CD4-positive, alpha-beta T cell treated with Interleukin-15 for 4 hours (primary cell): ENCODE data around the gene SLC38A3.
"Not testable (repeated sequence)": the region's sequence is repeated elsewhere in the genome, so short reads cannot be mapped to it uniquely, and the experiment has no call there.

Source experiments
- DNase-seq: peaks from one replicate; pipeline ENCODE4 v3.0.0-alpha.2; 2020; ENCODE audit warnings: low spot score

The SLC38A3 gene

DNA sequence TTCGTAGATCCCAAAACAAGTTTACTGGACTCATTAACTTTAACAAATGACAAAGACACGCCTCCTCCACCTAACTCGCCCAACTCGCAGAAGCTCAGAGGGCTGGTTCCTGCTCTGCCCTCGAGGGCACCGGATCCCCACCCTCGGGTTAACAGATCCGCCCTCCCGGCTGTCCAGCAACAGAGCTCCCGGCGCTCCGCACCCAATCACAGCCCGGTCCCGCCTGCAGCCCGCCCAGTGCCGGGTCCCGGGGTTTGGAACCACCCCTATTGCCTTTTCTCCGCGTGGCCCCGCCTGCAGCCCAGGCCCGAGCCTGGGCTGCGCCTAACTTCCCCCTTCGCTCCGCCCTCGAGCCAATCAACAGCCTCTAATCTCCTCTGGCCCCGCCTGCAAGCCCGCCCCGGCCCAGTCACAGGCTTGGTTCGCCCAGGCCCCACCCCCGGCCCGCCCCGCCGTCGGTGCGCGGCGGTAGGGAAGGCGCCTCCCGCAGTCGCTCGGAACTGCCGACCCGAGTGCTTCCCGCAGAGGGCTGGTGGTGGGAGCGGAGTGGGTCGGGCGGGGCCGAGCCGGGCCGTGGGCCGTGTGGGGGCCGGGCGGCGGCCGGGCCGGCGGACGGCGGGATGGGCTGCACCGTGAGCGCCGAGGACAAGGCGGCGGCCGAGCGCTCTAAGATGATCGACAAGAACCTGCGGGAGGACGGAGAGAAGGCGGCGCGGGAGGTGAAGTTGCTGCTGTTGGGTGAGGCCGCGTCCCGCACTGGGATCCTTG is 30.8 kb downstream of the SLC38A3 start, which contains the start of gene GNAI2:
Gene GNAI2, plus strand, starts transcription at position 489 of the 768 bp plus-strand sequence. Its CDS starts 132 bp downstream, at position 621.
- DNase-seq = peak; percentile 99

DNA sequence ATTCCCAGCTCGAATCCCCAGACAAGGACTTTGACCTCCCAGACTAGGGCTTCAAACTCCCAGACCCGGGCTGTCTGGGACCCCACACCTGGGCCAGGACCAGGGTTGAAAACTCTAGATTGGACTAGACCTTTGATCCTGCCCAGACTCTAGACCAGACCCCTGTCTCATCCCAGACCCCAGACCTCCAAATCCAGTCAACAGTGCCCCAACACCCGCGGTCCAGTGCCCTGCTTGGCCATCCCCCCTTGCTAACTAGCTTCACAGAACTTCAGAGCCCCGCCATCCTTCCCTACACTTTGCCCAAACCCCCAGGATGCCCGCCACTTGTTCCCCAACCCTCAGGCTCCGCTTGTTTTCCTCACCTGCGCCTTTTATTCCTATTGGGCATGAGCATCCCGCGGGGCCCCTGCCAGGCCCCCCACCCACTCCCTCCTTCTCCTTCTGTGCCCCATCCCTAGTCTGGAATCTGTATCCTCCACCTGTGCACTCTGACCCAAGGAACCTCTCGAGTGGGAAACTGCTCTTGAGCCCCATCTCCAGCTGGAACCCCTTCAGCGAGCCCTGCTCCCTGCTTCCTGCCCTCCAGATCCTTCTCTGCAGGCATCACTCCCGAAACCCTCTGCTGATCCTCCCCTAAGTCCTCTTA is 31.5 kb downstream of the SLC38A3 start:
- no peak for DNase-seq

DNA sequence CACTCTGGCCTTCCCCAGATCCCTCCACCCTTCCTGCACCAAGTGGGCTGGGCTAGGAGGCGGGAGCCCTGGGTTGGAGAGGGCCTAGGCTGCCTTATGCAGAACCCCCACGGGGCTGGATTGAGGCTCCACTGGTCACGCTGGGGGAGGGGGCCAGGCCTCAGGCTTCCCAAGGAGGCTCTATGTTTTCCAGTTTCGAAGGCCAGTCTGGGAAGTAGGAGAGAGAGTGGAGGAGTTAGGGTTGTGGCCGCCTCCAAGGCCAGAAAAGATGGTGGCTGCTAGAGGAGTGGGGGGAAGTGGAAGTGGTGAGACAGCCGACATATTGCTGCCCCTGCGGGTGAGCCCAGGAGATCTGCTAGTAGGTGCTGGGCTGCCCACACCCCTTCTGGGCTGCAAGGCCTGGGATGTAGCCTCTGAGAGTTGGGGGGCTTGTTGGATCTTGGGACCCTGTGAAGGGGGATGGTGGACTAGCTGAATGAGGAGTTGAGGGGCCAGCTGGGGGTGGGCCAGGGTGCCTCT is 32.1 kb downstream of the SLC38A3 start:
- DNase-seq = no peak

DNA sequence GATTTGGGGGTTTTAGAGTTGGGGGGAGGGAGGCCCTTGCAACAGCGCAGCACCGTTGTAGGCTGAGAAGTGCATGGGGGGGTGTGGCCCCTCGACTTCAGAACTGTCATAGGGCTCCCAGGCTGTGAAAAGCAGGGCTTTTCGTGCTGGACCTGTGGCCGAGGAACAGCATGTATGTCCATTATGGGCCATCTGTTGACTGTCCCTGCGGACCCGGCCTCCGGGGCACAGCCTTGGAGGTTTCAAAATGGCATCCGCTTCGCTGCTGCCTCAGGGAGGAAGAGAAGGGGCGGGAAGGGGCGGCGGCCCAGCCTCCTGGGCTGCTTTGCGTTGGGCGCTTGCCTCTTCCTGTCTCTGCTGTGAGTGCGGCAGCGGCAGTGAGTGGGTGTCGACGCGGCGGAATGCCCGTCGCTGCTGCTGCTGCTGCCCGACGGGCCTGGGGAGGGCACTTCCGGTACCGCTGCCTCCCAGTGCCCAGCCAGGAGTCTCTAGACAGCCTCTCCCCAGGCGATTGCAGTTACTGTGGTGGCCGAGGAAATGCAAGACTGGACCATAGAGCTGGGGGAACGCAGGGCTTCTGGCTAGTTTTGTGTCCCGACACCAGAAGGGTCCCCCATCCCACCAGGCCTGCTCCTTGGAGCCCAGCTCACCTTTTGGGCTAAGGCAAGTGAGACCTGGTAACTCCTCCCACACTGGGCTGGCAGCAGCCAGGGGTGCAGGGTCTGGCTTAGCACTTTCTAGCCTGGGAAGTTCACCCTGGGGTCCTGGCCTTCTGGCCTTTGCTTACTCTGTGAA is 32.9 kb downstream of the SLC38A3 start:
- peak; percentile 84 for DNase-seq

DNA sequence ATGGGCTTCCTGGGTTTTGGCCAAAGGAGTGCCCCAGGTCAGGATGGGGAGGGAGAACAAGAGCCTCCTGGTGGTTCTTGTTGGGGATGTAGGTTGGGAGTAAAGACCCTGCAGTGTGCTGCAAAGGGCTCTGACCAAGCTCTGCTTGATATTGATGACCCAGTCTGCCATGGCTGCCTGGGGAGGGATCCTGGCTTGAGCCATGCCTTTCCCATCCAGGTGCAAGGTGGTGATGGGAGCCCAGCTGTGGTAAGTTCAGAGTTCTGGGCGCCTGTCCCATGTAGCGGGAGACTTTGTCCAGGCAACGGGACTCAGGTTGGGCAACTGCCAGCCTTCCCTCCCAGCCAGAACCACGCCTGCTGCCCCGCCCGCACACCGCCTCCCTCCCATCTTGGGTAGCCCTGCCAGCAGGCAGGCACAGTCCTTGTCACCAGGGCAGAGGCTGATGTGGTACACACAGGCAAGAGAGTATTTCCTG is 33.5 kb downstream of the SLC38A3 start:
- peak; percentile 31 for DNase-seq

DNA sequence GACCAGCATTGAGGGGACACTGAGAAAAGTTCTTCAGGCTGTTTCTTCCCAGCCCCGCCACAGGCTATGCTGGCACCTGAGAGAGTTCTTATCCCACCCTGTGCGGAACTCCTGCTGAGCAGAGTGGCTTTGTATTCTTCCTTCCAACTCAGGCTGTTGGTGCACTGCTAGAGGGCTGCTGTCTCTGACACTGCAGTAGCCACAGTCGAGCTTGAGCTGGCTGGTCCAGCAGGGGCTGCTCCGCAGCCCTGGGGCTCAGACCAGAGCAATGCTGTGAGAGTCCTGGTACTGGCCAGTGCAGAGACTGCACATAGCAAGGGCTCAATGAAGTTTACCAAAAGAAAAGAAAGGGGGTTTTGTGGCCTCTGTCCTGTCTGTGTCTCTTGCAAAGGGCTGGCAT is 34.6 kb downstream of the SLC38A3 start:
- DNase-seq = no peak

DNA sequence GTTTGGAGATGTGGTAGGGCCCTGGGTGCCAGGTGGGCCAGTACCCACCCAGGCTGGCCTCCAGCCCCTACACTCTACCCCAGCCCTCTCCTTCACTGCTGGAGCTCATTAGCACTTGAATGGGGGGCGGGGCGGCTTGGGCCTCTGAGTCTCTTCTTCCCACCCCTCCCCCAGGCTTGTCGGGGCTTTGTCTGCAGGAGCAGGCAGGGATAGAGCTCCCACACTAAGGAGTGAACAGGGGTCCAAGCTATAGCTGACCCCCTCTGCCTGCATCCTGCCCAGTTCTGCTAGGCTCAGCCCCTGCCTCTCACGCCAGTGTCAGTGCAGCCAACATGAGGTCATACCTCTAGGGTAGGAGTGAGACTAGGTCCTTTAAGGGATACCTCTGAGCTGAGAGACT is 36.1 kb downstream of the SLC38A3 start:
- no peak for DNase-seq

DNA sequence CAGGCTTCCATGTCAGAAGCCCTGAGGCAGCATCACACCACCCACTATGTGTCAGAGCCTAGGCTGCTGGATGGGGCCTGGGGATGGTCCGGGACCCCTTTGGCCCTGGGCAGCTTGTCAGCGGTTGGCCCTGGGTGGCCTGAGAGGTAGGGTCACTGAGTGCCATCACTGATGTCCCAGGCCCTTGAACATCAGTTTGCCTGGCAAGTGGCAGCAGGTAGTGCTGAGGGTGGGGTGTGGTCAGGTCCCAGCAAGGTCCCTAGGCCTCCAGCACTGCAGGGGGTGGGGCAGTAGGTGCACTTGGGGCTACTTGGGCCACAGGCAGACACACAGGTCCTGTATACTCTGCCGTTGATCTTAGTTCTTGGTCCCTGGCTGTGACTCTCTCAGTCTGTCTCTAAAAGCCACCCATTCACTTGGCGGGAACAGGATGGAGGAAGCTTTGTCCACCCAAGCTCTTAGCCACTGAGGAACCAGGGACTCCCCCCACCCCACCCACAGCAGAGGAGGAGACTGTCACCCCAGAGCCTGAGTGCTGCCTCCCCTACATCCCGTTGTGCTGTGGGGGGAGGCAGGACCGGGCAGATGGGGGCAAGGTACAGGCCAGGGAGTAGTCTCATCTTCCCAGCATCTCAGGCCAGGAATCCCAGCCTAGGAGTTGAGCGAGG is 36.8 kb downstream of the SLC38A3 start:
- DNase-seq = no peak

DNA sequence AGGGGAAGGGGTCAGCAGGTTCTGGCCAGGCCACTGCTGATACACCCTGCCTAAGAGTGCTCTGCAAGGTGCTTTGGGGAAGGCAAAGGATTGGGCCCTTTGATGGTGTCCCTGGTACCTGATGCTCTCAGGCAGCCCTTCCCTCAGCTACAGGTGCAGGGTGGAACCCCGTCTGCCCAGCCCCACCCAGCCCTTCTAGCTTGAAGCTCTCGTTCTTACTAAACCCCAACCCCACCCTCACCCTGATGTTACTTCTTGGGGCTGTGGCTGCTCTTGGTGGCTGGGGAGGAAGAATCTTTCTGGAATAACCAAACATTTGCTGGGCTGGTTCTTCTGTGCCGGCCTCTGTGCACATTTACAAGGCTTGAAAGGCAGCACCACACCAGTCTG is 37.3 kb downstream of the SLC38A3 start:
- peak; percentile 32 for DNase-seq

DNA sequence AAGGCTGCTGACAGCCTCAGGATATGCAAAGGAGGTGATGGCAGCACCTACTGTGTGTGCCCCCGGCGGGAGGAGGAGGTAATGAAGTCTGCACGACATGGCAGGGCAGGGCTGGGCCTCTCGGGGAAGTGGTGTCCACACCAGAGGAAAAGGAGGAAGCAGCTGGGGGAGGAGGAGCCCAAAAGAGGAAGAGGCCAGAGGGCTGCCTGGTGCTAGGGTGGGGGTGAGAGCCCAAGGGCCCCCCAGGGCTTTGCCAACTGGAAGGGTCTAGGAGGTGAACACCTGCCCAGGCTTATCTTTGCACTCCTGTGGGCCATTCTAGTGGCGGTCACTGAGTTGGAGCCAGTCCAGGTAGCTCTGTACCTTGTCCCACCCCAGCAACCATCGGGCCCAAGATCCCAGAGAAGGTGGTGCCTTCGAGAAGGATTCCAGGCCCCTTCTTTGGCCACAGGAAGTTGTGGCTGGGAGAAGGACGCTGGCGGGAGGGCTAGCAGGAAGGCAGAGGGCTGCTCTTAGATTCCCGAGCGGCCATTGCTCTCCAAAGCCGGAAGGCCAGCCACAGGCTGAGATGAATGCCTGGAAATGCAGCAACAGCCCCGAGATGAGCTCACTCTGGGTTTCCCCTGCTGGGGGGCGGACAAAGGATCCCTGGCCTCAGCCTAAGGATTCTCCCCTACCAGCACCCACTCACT is 37.9 kb downstream of the SLC38A3 start:
- peak; percentile 34 for DNase-seq

DNA sequence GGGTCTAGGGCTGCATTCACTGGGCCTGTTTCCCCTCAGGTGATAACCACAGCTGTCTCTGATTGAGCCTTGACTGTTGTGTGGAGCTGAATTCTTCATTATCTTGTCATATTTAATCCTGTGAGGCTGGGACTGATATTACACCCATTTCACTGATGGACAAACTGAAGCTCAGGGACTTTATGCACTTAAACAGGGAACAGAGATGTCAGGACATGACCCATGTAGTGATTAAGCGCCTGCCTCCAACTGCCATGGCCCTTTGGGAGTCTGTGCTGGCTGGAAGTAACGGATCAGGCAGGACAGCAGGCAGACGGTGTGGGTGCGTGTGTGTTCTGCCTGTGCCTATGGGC is 38.4 kb downstream of the SLC38A3 start:
- no peak for DNase-seq

DNA sequence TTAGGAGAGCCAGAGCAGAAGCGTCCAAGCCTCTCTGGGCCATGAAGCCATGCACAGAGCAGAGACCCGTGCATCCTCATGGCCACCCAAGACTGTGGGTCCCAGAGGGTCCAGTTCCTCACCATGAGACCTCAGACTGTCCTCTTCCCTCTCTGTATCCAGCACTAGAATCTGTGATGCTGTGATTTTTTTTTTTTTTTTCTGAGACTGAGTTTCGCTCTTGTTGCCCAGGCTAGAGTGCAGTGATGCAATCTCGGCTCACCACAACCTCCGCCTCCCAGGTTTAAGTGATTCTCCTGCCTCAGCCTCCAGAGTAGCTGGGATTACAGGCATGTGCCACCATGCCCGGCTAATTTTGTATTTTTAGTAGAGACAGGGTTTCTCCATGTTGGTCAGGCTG is 39.7 kb downstream of the SLC38A3 start:
- not testable (repeated sequence) for DNase-seq

DNA sequence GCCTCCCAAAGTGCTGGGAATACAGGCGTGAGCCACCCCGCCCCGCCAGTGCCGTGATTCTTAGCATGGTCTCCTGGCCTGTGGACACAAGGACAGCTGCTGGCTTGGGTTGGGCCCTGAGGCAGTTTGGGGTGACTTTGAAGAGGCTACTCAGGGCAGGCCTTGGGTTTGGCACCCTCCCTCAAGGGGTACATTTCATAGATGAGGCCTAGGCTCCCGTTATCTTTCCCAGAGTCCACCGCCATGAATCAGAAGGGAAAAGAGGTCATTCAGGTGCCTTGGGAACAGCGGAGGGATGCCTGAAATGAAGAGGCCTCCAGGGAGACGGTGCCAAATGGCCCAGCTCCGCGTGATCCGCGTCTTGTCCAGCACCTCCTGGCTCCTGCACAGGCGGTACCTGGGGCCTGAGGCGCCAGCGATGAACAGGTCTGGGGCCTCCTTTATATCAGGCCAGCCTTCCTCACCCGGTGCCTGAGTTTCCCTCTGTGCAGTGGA is 40.2 kb downstream of the SLC38A3 start:
- no peak for DNase-seq

DNA sequence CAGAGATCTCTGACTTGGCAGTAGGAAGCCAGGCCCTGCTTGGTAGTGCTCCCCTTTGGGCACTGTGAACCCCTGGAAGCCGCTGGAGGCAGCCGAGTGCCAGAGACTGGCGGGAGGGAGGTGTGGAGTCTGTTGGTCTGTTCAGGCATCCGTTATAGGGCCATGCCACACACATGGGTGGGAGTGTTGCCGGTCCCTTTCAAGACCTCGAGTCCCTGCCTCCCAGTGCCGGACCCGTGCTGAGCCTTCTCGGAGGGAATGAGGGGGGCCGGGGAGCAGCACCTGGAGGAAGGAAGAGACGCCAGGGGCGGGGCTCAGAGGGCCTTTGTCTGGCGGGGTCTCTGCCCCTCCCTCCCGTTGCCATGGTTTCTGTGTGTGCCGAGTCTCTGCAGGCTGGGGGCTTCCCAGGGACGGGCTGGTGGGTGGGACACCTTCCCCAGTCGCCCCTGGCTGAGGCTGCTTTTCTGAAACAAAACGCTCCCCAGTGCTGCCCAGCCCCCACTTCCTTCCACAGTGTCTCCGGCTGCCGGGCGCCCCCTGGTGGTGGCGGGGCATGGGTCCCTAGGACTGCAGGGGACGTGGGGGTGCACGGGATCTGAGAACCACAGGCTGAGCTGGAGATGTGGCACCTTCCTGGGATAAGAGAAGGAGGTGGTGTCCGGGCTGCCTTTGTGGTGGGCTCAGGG is 40.9 kb downstream of the SLC38A3 start:
- peak; percentile 94 for DNase-seq

DNA sequence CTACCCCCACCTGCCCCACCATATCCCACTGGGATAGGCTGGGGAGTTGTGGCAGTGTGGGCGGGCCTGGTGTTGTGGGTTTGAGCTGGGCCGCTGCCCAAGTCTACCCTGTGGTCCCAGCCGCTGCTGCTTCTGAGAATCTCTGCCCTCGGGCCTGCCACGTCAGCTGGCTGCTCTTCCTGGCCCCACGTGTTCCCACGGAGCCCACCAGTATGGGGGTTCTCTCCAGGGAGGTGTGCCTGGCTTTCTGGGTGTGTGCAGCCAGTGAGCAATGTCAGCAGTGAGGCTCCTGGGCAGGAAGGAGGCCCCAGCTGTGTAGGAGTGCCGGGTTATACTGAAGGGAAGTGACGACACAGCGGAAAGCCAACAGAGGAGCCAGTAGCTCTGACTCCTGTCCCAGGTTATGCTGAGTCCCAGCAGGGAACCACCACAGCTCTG is 41.5 kb downstream of the SLC38A3 start:
- DNase-seq = peak; percentile 91

DNA sequence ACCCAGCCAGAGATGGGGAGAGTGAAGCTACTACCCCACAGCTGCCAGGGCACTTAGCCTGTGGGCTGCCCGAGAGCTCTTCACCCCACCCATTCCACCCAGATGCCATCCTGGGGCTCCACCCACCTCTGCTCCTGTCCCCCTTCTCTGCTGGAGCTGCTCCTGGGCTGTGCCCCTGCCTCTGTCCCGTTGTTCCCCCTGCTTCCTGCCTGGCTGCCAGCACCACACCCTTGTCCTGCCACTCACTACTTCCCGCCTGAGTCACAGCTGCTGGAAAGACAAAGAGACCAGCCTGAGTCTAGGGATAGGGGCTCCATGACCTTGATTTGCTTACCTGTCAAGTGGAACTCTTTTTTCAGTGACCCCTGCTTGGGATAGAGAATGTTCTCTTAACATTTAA is 43.3 kb downstream of the SLC38A3 start:
- DNase-seq = no peak

DNA sequence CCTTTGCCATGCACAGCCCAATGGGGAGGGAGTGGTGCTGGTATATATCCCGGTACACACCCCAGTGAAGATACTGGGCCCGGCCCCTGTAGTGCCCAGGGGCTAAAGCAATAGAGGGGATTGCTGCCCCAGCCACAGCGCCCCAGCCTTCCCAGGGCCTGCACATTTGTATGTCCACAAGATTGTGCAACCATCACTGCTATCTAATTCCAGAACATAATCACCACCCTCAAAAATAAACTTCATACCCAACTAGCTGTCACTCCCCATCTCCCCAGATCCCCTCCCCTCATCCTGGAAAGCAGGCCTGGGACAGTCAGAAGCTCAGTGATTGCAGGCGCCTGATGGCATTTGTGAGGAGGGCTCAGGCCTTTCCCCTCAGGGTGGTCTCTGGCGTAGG is 44.4 kb downstream of the SLC38A3 start:
- no peak for DNase-seq

DNA sequence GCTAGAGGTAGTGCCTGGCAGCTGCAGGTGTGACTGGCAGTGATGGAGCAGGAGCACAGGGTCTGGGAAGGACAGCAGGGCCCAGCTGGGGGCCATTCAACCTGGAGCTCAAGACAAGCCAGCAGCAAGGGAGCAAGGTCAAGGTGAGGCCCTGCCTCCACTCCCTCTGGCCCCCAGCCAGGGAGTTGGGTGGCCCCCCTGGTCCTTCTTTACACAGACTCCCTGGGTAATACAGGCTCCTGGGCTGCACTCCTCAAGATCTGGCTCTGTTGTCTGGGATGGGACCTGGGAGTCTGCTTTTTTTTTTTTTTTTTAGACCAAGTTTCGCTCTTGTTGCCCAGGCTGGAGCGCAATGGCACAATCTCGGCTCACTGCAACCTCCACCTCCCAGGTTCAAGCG is 45.4 kb downstream of the SLC38A3 start:
- no peak for DNase-seq

DNA sequence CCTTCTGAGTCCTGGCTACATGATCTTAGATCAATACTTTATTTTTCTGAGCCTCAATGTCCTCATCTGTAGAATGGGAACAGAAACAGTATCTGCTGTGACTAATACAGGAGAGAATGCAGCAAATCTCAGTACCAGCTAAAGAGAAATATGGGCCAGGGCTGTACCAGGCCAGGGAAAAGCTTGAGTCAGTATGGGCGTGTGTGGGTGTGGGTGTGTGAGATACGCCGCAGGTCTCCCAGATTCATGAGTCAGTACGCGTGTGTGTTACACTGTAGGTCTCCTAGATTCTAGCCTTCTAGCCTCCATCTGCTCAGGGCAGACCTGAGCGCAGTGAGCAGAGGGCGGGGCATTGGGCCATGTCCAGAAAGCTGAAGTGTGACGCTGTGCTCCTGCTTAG is 46.1 kb downstream of the SLC38A3 start:
- DNase-seq = no peak

DNA sequence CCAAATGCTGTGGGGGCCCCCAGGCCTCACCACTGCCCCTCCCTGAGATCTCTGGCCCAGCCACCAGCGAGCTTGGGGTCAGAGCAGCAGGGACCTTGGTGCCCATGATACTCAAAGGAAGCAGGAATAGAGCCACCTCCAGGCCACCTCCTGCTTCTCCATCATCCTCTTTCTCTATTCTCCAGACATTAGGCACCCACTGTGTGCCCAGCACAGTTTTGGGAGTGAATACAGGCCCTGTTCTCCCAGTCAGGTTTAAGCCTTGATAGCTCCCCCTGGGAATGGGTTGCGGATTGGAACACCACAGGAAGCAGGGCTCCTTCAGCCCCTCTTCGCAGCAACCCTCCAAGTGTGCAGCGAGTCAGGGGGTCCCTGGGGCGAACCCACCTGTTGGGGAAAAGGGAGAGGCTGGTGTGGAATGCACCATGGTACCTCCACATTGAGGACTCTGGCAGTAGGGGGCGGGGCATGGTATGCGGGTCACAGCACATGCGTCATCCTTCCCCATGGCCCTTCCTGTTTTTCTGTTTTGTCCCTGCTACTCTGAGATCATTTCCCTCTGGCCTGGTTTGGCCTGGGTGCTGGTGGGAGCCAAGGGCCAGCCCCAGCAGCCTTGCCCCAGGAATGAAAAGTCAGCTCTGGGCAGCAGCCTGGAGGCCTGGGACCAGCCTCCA is 49.6 kb downstream of the SLC38A3 start:
- no peak for DNase-seq
